Measurements from ENCODE around the gene KCTD17. TPM values are rescaled to one million over a fixed set of nuclear protein-coding genes. Genes with fewer than 3 reads are reported as not detected.

The KCTD17 gene
- total and polyA plus RNA-seq, 2 of the 4 experiments (the other 2 are of a cell fraction) = 28.3 to 37.3 TPM

GRCh38 chr22:37010976-37011375 is 40.6 kb upstream of the KCTD17 start:
- H3K9me3 ChIP-seq (ENCODE audit: control insufficient read depth, insufficient read depth, low read length) = no peaks in the 10 kb centered on the region
- dilution Hi-C loops (cut with HindIII; ENCODE audit: low sequenced_read_pairs, unreplicated experiment) (no loop called here), intact Hi-C loops (cut with micrococcal nuclease) (no loop called here), in situ Hi-C loops (cut with MboI; ENCODE audit: low sequenced_read_pairs) (no loop called here)
- no peaks in the 10 kb centered on the region for H3K4me1 ChIP-seq (ENCODE audit: control insufficient read depth, insufficient read depth, low read length)
- no peak overlapping the region for H3K4me3 ChIP-seq (ENCODE audit: insufficient read depth, low read depth, low read length)
- H3K4ac ChIP-seq (ENCODE audit: low read depth, low read length) = no peak overlapping the region
- H2AK5ac ChIP-seq (ENCODE audit: low read depth, low read length) = no peak overlapping the region
- no peak overlapping the region for H3K9ac ChIP-seq (ENCODE audit: low read depth, low read length)
- no peak overlapping the region for H3K27ac ChIP-seq (ENCODE audit: insufficient read depth, low read length)
- H2AFZ ChIP-seq (replicated peaks; ENCODE audit: low read length, poor library complexity) = no peak overlapping the region
- H4K91ac ChIP-seq (ENCODE audit: insufficient read depth, low read depth, low read length) = no peak overlapping the region
- no peak overlapping the region for H4K5ac ChIP-seq (ENCODE audit: low read depth, low read length)
- ATAC-seq (ENCODE audit: low read depth) (no peak), DNase-seq (no peak)
- no peak overlapping the region for H3K56ac ChIP-seq (ENCODE audit: extremely low read depth, insufficient read depth, low read length)
- no peaks in the 10 kb centered on the region; the same call in 1 of the 2 replicates for H3K36me3 ChIP-seq (ENCODE audit: control insufficient read depth, insufficient read depth, low read length)
- H3K79me1 ChIP-seq (ENCODE audit: low read depth in 1 of 2, low read length in 2 of 2) = no peaks in the 10 kb centered on the region; a peak in 1 of 4 replicates
- H4K8ac ChIP-seq (ENCODE audit: low read depth in 2 of 2, low read length in 2 of 2) = no peak overlapping the region
- POLR2A ChIA-PET (ENCODE audit: unreplicated experiment) = no interaction called here
- no peak overlapping the region for H2AK9ac ChIP-seq (replicated peaks; ENCODE audit: low read depth, low read length, poor library complexity)
- peaks cover 27% of the 10 kb centered on the region for H3K27me3 ChIP-seq (ENCODE audit: control insufficient read depth, insufficient read depth, low read length)
- BruUV-seq (replicated peaks) = no TSS peak
- H2BK120ac ChIP-seq (ENCODE audit: low read depth, low read length) = no peak overlapping the region
- H3K23ac ChIP-seq (ENCODE audit: low read depth, low read length) = no peak overlapping the region
- no peak overlapping the region for H2BK5ac ChIP-seq (ENCODE audit: low read depth, low read length, poor library complexity, severe bottlenecking)
- no peak overlapping the region for H3K18ac ChIP-seq (ENCODE audit: low read depth, low read length)
- no peak overlapping the region for H3K4me2 ChIP-seq (ENCODE audit: low read depth, low read length)
- peaks cover 17% of the 10 kb centered on the region for H4K20me1 ChIP-seq (ENCODE audit: insufficient read depth, low read length)
- TF ChIP-seq MXI1 (IDR thresholded peaks at IDR 0.05; ENCODE audit: borderline replicate concordance, low read depth, low read length) = no peak
- no peak for TF ChIP-seq BHLHE40 (IDR thresholded peaks at IDR 0.05; ENCODE audit: low read depth, low read length)
- no peak for TF ChIP-seq ELK1 (IDR thresholded peaks at IDR 0.05; ENCODE audit: borderline replicate concordance, low read depth, low read length)
- TF ChIP-seq CTCF (conservative IDR thresholded peaks at IDR 0.05; ENCODE audit: low read depth, low read length) = no peak
- H2BK15ac ChIP-seq (ENCODE audit: low read depth, low read length) = no peak overlapping the region
- 93% methylated on average over 13 of the region's 20 CpGs; no CpG with 5 or more reads in 1 of the 2 experiments for WGBS, 2 experiments (ENCODE audit: extremely low coverage in 2 of 2, insufficient read length in 1 of 2)
- no peaks in the 10 kb centered on the region; the same call in 1 of the 2 replicates for H3K9me1 ChIP-seq (ENCODE audit: insufficient read depth, low read length)
- H2BK20ac ChIP-seq (ENCODE audit: low read depth, low read length) = no peak overlapping the region
- CTCF ChIA-PET = no interaction called here
- no peak overlapping the region for H3K14ac ChIP-seq (replicated peaks; ENCODE audit: low read depth, low read length)

Data from IMR-90 (cell line).